OCI-LY7 (cell line): ENCODE results near the gene CEP68. TPM values are rescaled to one million over a fixed set of nuclear protein-coding genes. Genes with fewer than 3 reads are reported as not detected.

Experiments used
- BruUV-seq: library from RNA; stranded (reverse); fragments of 400-500 nt; replicated peaks from 2 replicates; lab custom pipeline; 2021; lab: Mats Ljungman, UMichigan
- CTCF ChIA-PET: fragments of 300-600 bp; sonication (Branson Sonifier 250); formaldehyde crosslinking; loops from one replicate; lab custom pipeline; 2022; ENCODE audit warnings: antibody characterized with exemption; ENCODE audit not compliant: unreplicated experiment; lab: Charles Lee
- POLR2A ChIA-PET: fragments of 300-600 bp; sonication (Branson Sonifier 250); formaldehyde crosslinking; loops from one replicate; lab custom pipeline; 2022; ENCODE audit warnings: antibody characterized with exemption; lab: Charles Lee
- DNase-seq: peaks from one replicate; pipeline ENCODE4 v3.0.0-alpha.2; 2015; ENCODE audit warnings: low spot score
- H2AFZ ChIP-seq: fragments of 200-600 bp; sonication (generic), shearing (Covaris generic); 2 replicates; pipeline ENCODE4 v1.6.1; 2014; ENCODE audit warnings: mild to moderate bottlenecking, antibody characterized with exemption, low read length, moderate library complexity
- H3K27ac ChIP-seq: fragments of 200-600 bp; sonication (generic); 2 replicates; pipeline ENCODE4 v1.5.1; 2014; ENCODE audit warnings: mixed run types, low read depth, mild to moderate bottlenecking, moderate library complexity, low read length, inconsistent platforms; ENCODE audit not compliant: poor library complexity, severe bottlenecking
- H3K36me3 ChIP-seq: fragments of 200-600 bp; sonication (generic); 2 replicates; pipeline ENCODE4 v1.6.1; 2014; ENCODE audit warnings: mild to moderate bottlenecking, antibody characterized with exemption, low read length, moderate library complexity, mixed read lengths; ENCODE audit not compliant: insufficient read depth
- H3K4me1 ChIP-seq: fragments of 200-600 bp; sonication (generic); 2 replicates; pipeline ENCODE4 v1.5.1; 2014; ENCODE audit warnings: mild to moderate bottlenecking, low read length; ENCODE audit not compliant: insufficient read depth, poor library complexity, severe bottlenecking
- H3K4me2 ChIP-seq: fragments of 200-600 bp; sonication (generic); 2 replicates; pipeline ENCODE4 v1.6.1; 2014; ENCODE audit warnings: mild to moderate bottlenecking, low read length
- H3K4me3 ChIP-seq: fragments of 200-600 bp; sonication (generic); 2 replicates; pipeline ENCODE4 v1.5.1; 2014; ENCODE audit warnings: mild to moderate bottlenecking, low read depth, low read length; ENCODE audit not compliant: poor library complexity, severe bottlenecking
- H3K79me2 ChIP-seq: fragments of 200-600 bp; sonication (generic); 2 replicates; pipeline ENCODE4 v1.6.1; 2016; ENCODE audit warnings: low read depth, mild to moderate bottlenecking, low read length, moderate library complexity, mixed read lengths; ENCODE audit not compliant: insufficient read depth
- H3K9me2 ChIP-seq: fragments of 200-600 bp; sonication (generic); 2 replicates; pipeline ENCODE4 v1.6.1; 2016; ENCODE audit warnings: mild to moderate bottlenecking, low read length, mixed read lengths; ENCODE audit not compliant: insufficient read depth
- H3K9me3 ChIP-seq: fragments of 200-600 bp; sonication (generic); 2 replicates; pipeline ENCODE4 v1.6.1; 2014; ENCODE audit warnings: mild to moderate bottlenecking, mixed run types, low read length, mixed read lengths
- H4K20me1 ChIP-seq: fragments of 200-600 bp; sonication (generic); 2 replicates; pipeline ENCODE4 v1.6.1; 2014; ENCODE audit warnings: mild to moderate bottlenecking, antibody characterized with exemption, low read length, moderate library complexity, mixed read lengths; ENCODE audit not compliant: insufficient read depth
- CTCF ChIP-seq: fragments of 200-600 bp; sonication (generic); conservative IDR thresholded peaks from 2 replicates; pipeline ENCODE4 v1.5.1; 2014; ENCODE audit warnings: mild to moderate bottlenecking, antibody characterized with exemption, low read length, moderate library complexity, mixed read lengths
- EZH2phosphoT487 ChIP-seq: fragments of 200-600 bp; sonication (generic); IDR thresholded peaks from 2 replicates; pipeline ENCODE4 v1.6.1; 2018; ENCODE audit warnings: low read depth, borderline replicate concordance, mild to moderate bottlenecking, mixed run types, antibody characterized with exemption, low read length, moderate library complexity, mixed read lengths
- intact Hi-C: fragments of 100-400 bp; cut with micrococcal nuclease; formaldehyde crosslinking; loops from one replicate; pipeline ENCODE4 v1.10.0; 2022; ENCODE audit not compliant: unreplicated experiment
- total RNA-seq, 2 experiments: library from RNA; depleted of rRNA in 1 of 2; stranded (reverse); fragments of >200 nt in 1 of 2; shearing (Covaris generic) in 1 of 2; gene quantifications; 2 replicates each; pipeline ENCODE4 v1.2.3, GENCODE V29; 2014 to 2022

The CEP68 gene
- total RNA-seq, 2 experiments from 2014 or later: 8.7 to 17.1 TPM

DNA sequence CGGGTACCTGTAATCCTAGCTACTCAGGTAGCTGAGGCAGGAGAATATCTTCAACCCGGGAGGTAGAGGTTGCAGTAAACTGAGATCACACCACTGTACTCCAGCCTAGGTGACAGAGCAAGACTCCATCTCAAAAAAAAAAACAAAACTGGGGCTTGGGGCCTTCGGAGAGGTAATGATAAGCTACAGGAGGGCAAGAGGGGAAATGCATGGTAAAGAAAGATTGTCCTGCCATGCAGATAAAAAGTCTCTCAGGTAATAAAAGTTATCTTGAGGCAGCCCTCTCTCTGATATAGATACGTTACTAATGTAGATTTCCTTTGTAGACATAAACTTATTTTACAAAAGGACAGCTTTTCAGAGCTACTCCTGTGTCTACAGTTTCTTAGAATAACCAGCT is 77.4 kb downstream of the CEP68 start:
- Histone ChIP-seq H3K9me3 (no peaks in the 10 kb centered on the region), H3K4me3 (no peak overlapping the region), H3K79me2 (peaks cover 12% of the 10 kb centered on the region), H3K27ac (no peak overlapping the region), H4K20me1 (peaks cover 6% of the 10 kb centered on the region; the same call in 1 of the 2 replicates), H3K36me3 (no peaks in the 10 kb centered on the region), H3K9me2 (no peaks in the 10 kb centered on the region), H3K4me1 (peaks cover 9% of the 10 kb centered on the region), H2AFZ (no peak overlapping the region; the same call in 1 of the 2 replicates), H3K4me2 (no peak overlapping the region)
- BruUV-seq: no TSS peak
- intact Hi-C loops: no loop called here
- TF ChIP-seq EZH2phosphoT487: no peak
- no peak for TF ChIP-seq CTCF
- ChIA-PET CTCF (no interaction called here), POLR2A (interaction anchor here (0.6 to 2.6 kb wide), 9 partner anchors 14 to 91 kb away, joined by 3 to 9 read pairs (median 5); no protein-coding TSS in a partner anchor)
- DNase-seq: no peak

DNA sequence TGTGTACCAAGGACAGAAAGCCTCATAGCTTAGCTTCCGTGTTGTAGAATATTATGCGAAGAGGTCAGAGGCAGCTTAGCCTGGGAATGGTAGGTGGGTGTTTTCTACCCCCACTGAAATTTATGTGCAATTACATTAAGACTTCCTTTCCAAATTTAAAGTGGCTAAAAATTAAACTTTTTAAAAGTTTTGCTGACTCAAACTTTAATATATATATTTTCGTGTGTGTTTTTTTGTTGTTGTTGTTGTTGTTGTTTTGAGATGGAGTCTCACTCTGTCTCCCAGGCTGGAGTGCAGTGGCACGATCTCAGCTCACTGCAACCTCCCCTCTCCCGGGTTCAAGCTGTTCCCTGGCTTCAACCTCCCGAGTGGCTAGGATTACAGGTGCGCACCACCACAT is 77.9 kb downstream of the CEP68 start:
- TF ChIP-seq EZH2phosphoT487 (no peak), CTCF (no peak)
- no peaks in the 10 kb centered on the region for H3K9me2 ChIP-seq
- no TSS peak for BruUV-seq
- CTCF ChIA-PET: no interaction called here
- no peak overlapping the region for H3K4me2 ChIP-seq
- H3K9me3 ChIP-seq: no peaks in the 10 kb centered on the region
- H2AFZ ChIP-seq: no peak overlapping the region; the same call in 1 of the 2 replicates
- POLR2A ChIA-PET: interaction anchor here (0.5 to 2.6 kb wide), 13 partner anchors 14 to 342 kb away, joined by 3 to 9 read pairs (median 4); no protein-coding TSS in a partner anchor
- H3K4me3 ChIP-seq: no peak overlapping the region
- H3K36me3 ChIP-seq: no peaks in the 10 kb centered on the region
- no peak overlapping the region for H3K27ac ChIP-seq
- no peak for DNase-seq
- 0 out of 2 replicates have a peak, but pooled peaks cover under 1% of the 10 kb centered on the region for H4K20me1 ChIP-seq
- intact Hi-C loops: no loop called here
- H3K79me2 ChIP-seq: peaks cover 7% of the 10 kb centered on the region
- H3K4me1 ChIP-seq: peaks cover 7% of the 10 kb centered on the region

GRCh38 chr2:65136253-65136652 is 80.0 kb downstream of the CEP68 start:
- Histone ChIP-seq H3K27ac (no peak overlapping the region), H2AFZ (no peak overlapping the region), H3K9me3 (no peaks in the 10 kb centered on the region), H3K4me1 (peaks cover under 1% of the 10 kb centered on the region), H3K79me2 (no peaks in the 10 kb centered on the region), H3K36me3 (no peaks in the 10 kb centered on the region), H3K4me3 (no peak overlapping the region), H4K20me1 (no peaks in the 10 kb centered on the region), H3K9me2 (no peaks in the 10 kb centered on the region), H3K4me2 (no peak overlapping the region)
- TF ChIP-seq CTCF (no peak), EZH2phosphoT487 (no peak)
- intact Hi-C loops: no loop called here
- ChIA-PET POLR2A (interaction anchor here (0.7 to 1.9 kb wide), 3 partner anchors 17 to 72 kb away, joined by 3 to 6 read pairs (median 3); no protein-coding TSS in a partner anchor), CTCF (interaction anchor here (1.6 kb wide), 1 partner anchor 33 kb away, joined by 4 read pairs; no protein-coding TSS in a partner anchor)
- DNase-seq: no peak
- BruUV-seq: no TSS peak
